ENCODE data around the gene MAP3K14. TPM values are rescaled to one million over a fixed set of nuclear protein-coding genes. Genes with fewer than 3 reads are reported as not detected.

The MAP3K14 gene
- total RNA-seq, 1 experiment from 2014 or later, result 9.2 TPM

DNA sequence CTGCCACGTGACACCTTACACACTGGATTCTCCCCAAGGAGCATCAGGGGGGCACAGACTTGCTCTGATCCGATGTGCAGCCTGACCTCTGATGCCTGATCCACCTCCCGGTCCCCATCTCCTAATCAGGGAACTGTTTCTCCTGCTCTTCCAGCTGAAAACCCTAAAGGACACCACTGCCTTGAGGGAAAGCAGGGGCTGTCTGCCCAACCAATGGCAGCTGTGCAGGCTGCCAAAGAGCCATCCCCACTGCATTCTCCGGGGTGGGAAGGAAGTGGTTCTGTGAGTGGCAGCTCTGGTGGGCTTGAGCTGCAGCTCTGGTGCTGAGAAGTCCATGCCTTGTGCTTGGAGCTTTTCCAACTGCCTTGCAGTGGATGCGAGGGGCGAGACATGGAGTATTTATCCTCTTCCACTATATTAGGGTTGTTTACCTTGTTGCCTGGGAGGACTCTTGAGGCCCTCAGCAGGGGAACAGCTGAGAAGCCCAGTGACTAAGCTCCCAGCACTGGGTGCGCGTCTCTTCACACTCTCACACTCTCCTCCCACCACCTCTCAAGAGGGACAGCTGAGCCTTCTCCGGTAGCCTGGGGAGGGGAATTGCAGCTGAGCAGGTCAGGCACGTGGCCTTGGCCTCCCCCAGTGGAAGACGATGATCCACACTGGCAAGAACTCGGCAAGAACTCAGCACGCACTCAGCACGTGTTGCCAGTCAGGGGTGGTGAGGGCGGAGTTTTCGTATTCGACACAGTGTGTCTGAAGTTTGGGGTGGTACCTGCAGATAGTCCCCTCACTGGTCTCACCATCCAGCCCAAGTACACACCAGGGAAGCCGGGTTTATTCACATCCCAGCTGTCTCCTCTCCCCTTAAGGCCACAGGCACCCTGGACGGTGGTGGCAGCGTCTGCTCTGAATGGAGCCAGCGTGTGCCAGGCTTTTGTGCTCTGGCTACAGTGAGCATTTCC is 33.9 kb downstream of the MAP3K14 start:
- no peak for TF ChIP-seq CTCF (IDR thresholded peaks at IDR 0.05; ENCODE audit: unreplicated experiment)
- CTCF ChIA-PET, result interaction anchor here (0.6 to 16.2 kb wide), 4 partner anchors 10 to 108 kb away, joined by 3 to 229 read pairs (median 4); no protein-coding TSS in a partner anchor
- Mint-ChIP-seq H3K4me1 (ENCODE audit: insufficient read depth, unreplicated experiment) (peaks cover under 1% of the 10 kb centered on the region), H3K27me3 (ENCODE audit: insufficient read depth, unreplicated experiment) (no peaks in the 10 kb centered on the region), H3K27ac (ENCODE audit: low read depth, unreplicated experiment) (no peak overlapping the region), H3K36me3 (ENCODE audit: insufficient read depth, unreplicated experiment) (peaks cover 95% of the 10 kb centered on the region), H3K9me3 (ENCODE audit: unreplicated experiment) (no peaks in the 10 kb centered on the region), H3K4me3 (ENCODE audit: unreplicated experiment) (no peak overlapping the region)
- DNase-seq (ENCODE audit: unreplicated experiment), result no peak
- intact Hi-C loops (cut with micrococcal nuclease), result no loop called here
- BruUV-seq (replicated peaks), result no TSS peak
- POLR2A ChIA-PET, result interaction anchor here (0.9 to 2.5 kb wide), 3 partner anchors 11 to 99 kb away, joined by 3 to 9 read pairs (median 3); partner anchors contain the start of gene MAP3K14

- no peak for DNase-seq (ENCODE audit: unreplicated experiment)
- Mint-ChIP-seq H3K27me3 (ENCODE audit: insufficient read depth, unreplicated experiment) (no peaks in the 10 kb centered on the region), H3K4me3 (ENCODE audit: unreplicated experiment) (no peak overlapping the region), H3K27ac (ENCODE audit: low read depth, unreplicated experiment) (no peak overlapping the region), H3K36me3 (ENCODE audit: insufficient read depth, unreplicated experiment) (peaks cover 80% of the 10 kb centered on the region), H3K9me3 (ENCODE audit: unreplicated experiment) (no peaks in the 10 kb centered on the region), H3K4me1 (ENCODE audit: insufficient read depth, unreplicated experiment) (peaks cover 9% of the 10 kb centered on the region)
- TF ChIP-seq CTCF (IDR thresholded peaks at IDR 0.05; ENCODE audit: unreplicated experiment), result no peak
- ChIA-PET CTCF (interaction anchor here (0.6 to 16.2 kb wide), 3 partner anchors 12 to 111 kb away, joined by 3 to 229 read pairs (median 31); no protein-coding TSS in a partner anchor), POLR2A (no interaction called here)
- intact Hi-C loops (cut with micrococcal nuclease), result loop anchor here (5.0 kb wide), 1 partner anchor 63 kb away; no protein-coding TSS in a partner anchor
- no TSS peak for BruUV-seq (replicated peaks)
These were observed 36.9 kb downstream of the MAP3K14 start for GRCh38 chr17:45279898-45280297.

GRCh38 chr17:45277992-45278391 is 38.8 kb downstream of the MAP3K14 start:
- CTCF ChIA-PET, result interaction anchor here (0.6 to 16.2 kb wide), 24 partner anchors 11 to 566 kb away, joined by 3 to 229 read pairs (median 8); partner anchors contain the start of gene MAP3K14
- H3K27me3 Mint-ChIP-seq (ENCODE audit: insufficient read depth, unreplicated experiment), result no peaks in the 10 kb centered on the region
- POLR2A ChIA-PET, result interaction anchor here (0.6 to 3.5 kb wide), 7 partner anchors 16 to 119 kb away, joined by 4 to 32 read pairs (median 6); no protein-coding TSS in a partner anchor
- H3K36me3 Mint-ChIP-seq (ENCODE audit: insufficient read depth, unreplicated experiment), result peaks cover 75% of the 10 kb centered on the region
- no peak for DNase-seq (ENCODE audit: unreplicated experiment)
- H3K9me3 Mint-ChIP-seq (ENCODE audit: unreplicated experiment), result no peaks in the 10 kb centered on the region
- H3K4me1 Mint-ChIP-seq (ENCODE audit: insufficient read depth, unreplicated experiment), result peaks cover 9% of the 10 kb centered on the region
- no peak for TF ChIP-seq CTCF (IDR thresholded peaks at IDR 0.05; ENCODE audit: unreplicated experiment)
- no peak overlapping the region for H3K4me3 Mint-ChIP-seq (ENCODE audit: unreplicated experiment)
- intact Hi-C loops (cut with micrococcal nuclease), result loop anchor here (1.0 to 5.0 kb wide), 3 partner anchors 38 to 107 kb away; no protein-coding TSS in a partner anchor
- no peak overlapping the region for H3K27ac Mint-ChIP-seq (ENCODE audit: low read depth, unreplicated experiment)
- no TSS peak for BruUV-seq (replicated peaks)

Measured in MCF 10A (cell line).